ENCODE data around the gene ZBTB20.
A peak's percentile ranks its signal among the peaks of the same experiment; 100 is the strongest.

Gene ZBTB20

GRCh38 chr3:114632757-114633424 lies 514.2 kb downstream of the ZBTB20 start:
- DNase-seq (ENCODE audit: low read depth, low spot score), result no peak

GRCh38 chr3:114627770-114628169 lies 519.3 kb downstream of the ZBTB20 start:
- no peak for DNase-seq (ENCODE audit: low read depth, low spot score)

- DNase-seq (ENCODE audit: low read depth, low spot score), result no peak
Measured at GRCh38 chr3:114626751-114627150, 520.3 kb downstream of the ZBTB20 start.

- peak; percentile 90 for DNase-seq (ENCODE audit: low read depth, low spot score)
Measured at GRCh38 chr3:114624571-114625181, 522.4 kb downstream of the ZBTB20 start.

- DNase-seq (ENCODE audit: low read depth, low spot score), result no peak
Measured at GRCh38 chr3:114624047-114624445, 523.0 kb downstream of the ZBTB20 start.

- no peak for DNase-seq (ENCODE audit: low read depth, low spot score)
Measured at GRCh38 chr3:114623420-114624046, 523.6 kb downstream of the ZBTB20 start.

- no peak for DNase-seq (ENCODE audit: low read depth, low spot score)
Measured at GRCh38 chr3:114622001-114622400, 525.1 kb downstream of the ZBTB20 start.

- no peak for DNase-seq (ENCODE audit: low read depth, low spot score)
Measured at GRCh38 chr3:114619771-114620170, 527.3 kb downstream of the ZBTB20 start.

GRCh38 chr3:114615523-114616085 lies 531.5 kb downstream of the ZBTB20 start:
- DNase-seq (ENCODE audit: low read depth, low spot score), result no peak

GRCh38 chr3:114609973-114610630 lies 537.0 kb downstream of the ZBTB20 start:
- no peak for DNase-seq (ENCODE audit: low read depth, low spot score)

- DNase-seq (ENCODE audit: low read depth, low spot score), result no peak
Measured at GRCh38 chr3:114608293-114608692, 538.8 kb downstream of the ZBTB20 start.

GRCh38 chr3:114606336-114606735 lies 540.8 kb downstream of the ZBTB20 start:
- DNase-seq (ENCODE audit: low read depth, low spot score), result no peak

GRCh38 chr3:114600571-114600970 lies 546.5 kb downstream of the ZBTB20 start:
- DNase-seq (ENCODE audit: low read depth, low spot score), result no peak

- no peak for DNase-seq (ENCODE audit: low read depth, low spot score)
Measured at GRCh38 chr3:114597871-114598270, 549.2 kb downstream of the ZBTB20 start.

GRCh38 chr3:114597012-114597411 lies 550.1 kb downstream of the ZBTB20 start:
- DNase-seq (ENCODE audit: low read depth, low spot score), result no peak

GRCh38 chr3:114596147-114596546 lies 550.9 kb downstream of the ZBTB20 start:
- DNase-seq (ENCODE audit: low read depth, low spot score), result no peak

- no peak for DNase-seq (ENCODE audit: low read depth, low spot score)
Measured at GRCh38 chr3:114595522-114596028, 551.5 kb downstream of the ZBTB20 start.

- no peak for DNase-seq (ENCODE audit: low read depth, low spot score)
Measured at GRCh38 chr3:114590309-114591047, 556.6 kb downstream of the ZBTB20 start.

- DNase-seq (ENCODE audit: low read depth, low spot score), result no peak
Measured at GRCh38 chr3:114587986-114588385, 559.1 kb downstream of the ZBTB20 start.

GRCh38 chr3:114586119-114586518 lies 561.0 kb downstream of the ZBTB20 start:
- DNase-seq (ENCODE audit: low read depth, low spot score), result no peak

- DNase-seq (ENCODE audit: low read depth, low spot score), result no peak
Measured at GRCh38 chr3:114585687-114586086, 561.4 kb downstream of the ZBTB20 start.
